Mesenteric fat pad (tissue), 1 donor: ENCODE measurements around the gene PCDHA9. TPM values are rescaled to one million over a fixed set of nuclear protein-coding genes. Genes with fewer than 3 reads are reported as not detected.
"Not testable (repeated sequence)": the region's sequence is repeated elsewhere in the genome, so short reads cannot be mapped to it uniquely, and the experiment has no call there.

ENCODE experiments used
- DNase-seq: peaks from one replicate; pipeline ENCODE4 v3.0.0-alpha.2; 2020; ENCODE audit warnings: low spot score
- long read RNA-seq: library from polyadenylated mRNA; unstranded; transcript quantifications from one replicate; pipeline ENCODE4 v2.0.0, GENCODE V29; 2020
- total RNA-seq: library from RNA; stranded (reverse); fragmentation: NEBNext Ultra II Directional; extraction: Animal tissue kit (Norgen Biotek cat#: 25700); gene quantifications from one replicate; pipeline ENCODE4 v1.2.1, GENCODE V29; 2021
- donor health status: DM: yes; HTN: yes; CAD: no.

PCDHA9 gene
- 0.22 TPM for total RNA-seq
- long read RNA-seq, result 0 reads

- not testable (repeated sequence) for DNase-seq
These were observed at the start of gene PCDHA9 for GRCh38 chr5:140848139-140849102. PCDHA9 (plus strand) TSS chr5:140848382; CDS start chr5:140848496, 114 bp downstream.

GRCh38 chr5:140800816-140801493 is 47.2 kb upstream of the PCDHA9 start, which contains the start of gene PCDHA3:
PCDHA3 (plus strand) TSS chr5:140801057.
- no peak for DNase-seq

GRCh38 chr5:140801494-140801841 is 46.7 kb upstream of the PCDHA9 start:
- no peak for DNase-seq

- not testable (repeated sequence) for DNase-seq
These were observed 45.8 kb upstream of the PCDHA9 start for GRCh38 chr5:140802381-140802780.

- DNase-seq, result no peak
These were observed 45.4 kb upstream of the PCDHA9 start for GRCh38 chr5:140802781-140803271.

GRCh38 chr5:140806834-140807775 is 41.1 kb upstream of the PCDHA9 start, which contains the start of gene PCDHA4:
PCDHA4 (plus strand) TSS chr5:140807068.
- no peak for DNase-seq

GRCh38 chr5:140808241-140808888 is 39.8 kb upstream of the PCDHA9 start:
- DNase-seq, result not testable (repeated sequence)

- no peak for DNase-seq
These were observed 39.3 kb upstream of the PCDHA9 start for GRCh38 chr5:140808889-140809291.

GRCh38 chr5:140821375-140822280 is 26.6 kb upstream of the PCDHA9 start, which contains the start of gene PCDHA5:
PCDHA5 (plus strand) TSS chr5:140821613.
- no peak for DNase-seq

- DNase-seq, result no peak
These were observed 25.9 kb upstream of the PCDHA9 start for GRCh38 chr5:140822281-140822629.

GRCh38 chr5:140822969-140823368 is 25.2 kb upstream of the PCDHA9 start:
- DNase-seq, result not testable (repeated sequence)

GRCh38 chr5:140823475-140823874 is 24.7 kb upstream of the PCDHA9 start:
- no peak for DNase-seq

GRCh38 chr5:140827704-140828361 is 20.3 kb upstream of the PCDHA9 start, which contains the start of gene PCDHA6:
PCDHA6 (plus strand) TSS chr5:140827960; CDS start chr5:140828092, 132 bp downstream.
- no peak for DNase-seq

GRCh38 chr5:140828362-140828737 is 19.8 kb upstream of the PCDHA9 start:
- DNase-seq, result no peak

- not testable (repeated sequence) for DNase-seq
These were observed 18.4 kb upstream of the PCDHA9 start for GRCh38 chr5:140829511-140830501.

- no peak for DNase-seq
These were observed 14.2 kb upstream of the PCDHA9 start, which contains the start of gene PCDHA7 for GRCh38 chr5:140833993-140834392. PCDHA7 (plus strand) TSS chr5:140834269; CDS start chr5:140834384, 115 bp downstream.

- not testable (repeated sequence) for DNase-seq
These were observed 13.7 kb upstream of the PCDHA9 start for GRCh38 chr5:140834439-140835008.
